LNCAP (cell line): ENCODE results near the gene FAM241B.

Source experiments
- CTCF ChIP-seq: fragments of 450-650 bp; IDR thresholded peaks from 2 replicates; pipeline ENCODE4 v1.5.1; 2017; ENCODE audit warnings: mild to moderate bottlenecking

FAM241B gene

DNA sequence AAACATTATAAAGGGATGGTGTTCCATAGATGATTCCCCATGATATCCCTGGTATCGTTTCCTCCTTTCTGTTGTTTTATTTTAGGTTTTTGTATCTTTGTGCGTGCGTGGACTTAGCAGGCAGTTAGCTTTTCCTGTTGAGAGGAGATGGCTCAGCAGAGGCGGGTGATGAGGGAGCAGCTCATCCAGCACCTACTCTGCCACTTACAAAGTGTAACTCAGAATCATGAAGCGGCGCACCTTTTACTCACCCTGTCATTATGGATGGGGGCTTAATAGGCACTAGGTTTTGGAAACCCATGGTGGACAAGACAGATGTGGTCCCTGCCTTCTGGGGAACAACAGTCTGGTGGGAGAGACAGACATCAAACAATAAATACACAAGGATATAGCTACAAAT lies 17.1 kb downstream of the FAM241B start:
- no peak for TF ChIP-seq CTCF

DNA sequence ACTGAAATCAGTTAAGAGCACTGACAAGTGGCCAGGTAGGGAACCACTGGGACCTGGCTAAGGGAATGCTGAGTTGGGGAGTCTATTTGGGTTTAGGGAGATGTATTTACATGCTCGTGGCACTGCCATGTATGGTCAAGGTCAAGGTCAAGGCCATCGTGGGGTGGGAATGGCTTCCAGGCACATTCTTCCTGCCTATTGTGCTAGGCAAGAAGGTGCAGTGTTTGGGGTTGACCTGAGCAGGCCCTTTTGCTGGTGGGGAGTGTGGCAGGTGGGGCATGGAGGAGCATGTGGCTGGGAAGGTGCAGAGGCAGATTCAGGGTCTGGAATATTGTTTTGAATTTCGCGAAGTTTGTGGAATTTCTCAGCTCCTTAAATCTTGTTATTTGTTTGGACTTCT lies 17.8 kb downstream of the FAM241B start:
- no peak for TF ChIP-seq CTCF

GRCh38 chr10:69648461-69648860 lies 18.4 kb downstream of the FAM241B start:
- no peak for TF ChIP-seq CTCF

- peak; percentile 41; the same call in 1 of the 2 replicates for TF ChIP-seq CTCF
Observed at GRCh38 chr10:69649786-69650550, 19.9 kb downstream of the FAM241B start.

DNA sequence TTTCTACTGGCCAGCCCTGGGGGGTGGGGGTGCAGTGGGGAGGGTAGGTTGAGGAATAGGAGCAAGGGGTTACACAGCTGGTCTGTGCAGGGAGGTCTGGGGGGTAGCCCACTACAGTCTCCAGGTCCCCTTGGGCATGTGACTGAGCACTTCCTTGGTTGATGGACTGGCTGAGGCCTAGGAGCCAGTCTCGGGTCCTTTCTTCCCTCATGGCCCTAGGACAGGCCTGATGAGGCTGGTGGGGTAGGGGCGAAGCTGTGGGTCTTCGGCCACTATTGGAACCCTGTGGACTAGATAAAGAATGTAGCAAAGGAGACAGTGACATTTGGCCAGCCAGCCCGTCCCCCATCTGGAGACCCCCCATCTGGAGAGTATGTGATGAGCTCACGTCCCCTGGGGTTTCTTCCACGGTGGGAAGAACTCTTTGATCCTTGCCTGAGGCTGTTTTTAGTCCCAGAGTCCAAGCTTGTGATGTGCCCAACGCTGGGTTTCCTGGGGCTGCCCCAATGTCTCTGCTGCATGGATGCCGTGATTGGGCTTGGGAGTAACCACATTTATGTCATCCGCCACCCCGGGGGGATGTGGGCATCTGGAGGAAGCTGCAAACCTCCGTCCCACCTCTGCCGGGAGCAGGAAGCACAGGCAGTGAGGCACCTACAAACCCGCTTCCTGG lies 20.7 kb downstream of the FAM241B start:
- no peak for TF ChIP-seq CTCF

GRCh38 chr10:69651362-69651761 lies 21.3 kb downstream of the FAM241B start:
- no peak for TF ChIP-seq CTCF

- no peak for TF ChIP-seq CTCF
Observed at GRCh38 chr10:69652111-69652856, 22.2 kb downstream of the FAM241B start.
